OCI-LY7 (cell line): ENCODE measurements around the gene ARHGAP26. TPM values are rescaled to one million over a fixed set of nuclear protein-coding genes. Genes with fewer than 3 reads are reported as not detected.

Source experiments
- BruUV-seq: library from RNA; stranded (reverse); fragments of 400-500 nt; replicated peaks from 2 replicates; lab custom pipeline; 2021; lab: Mats Ljungman, UMichigan
- CTCF ChIA-PET: fragments of 300-600 bp; sonication (Branson Sonifier 250); formaldehyde crosslinking; loops from one replicate; lab custom pipeline; 2022; ENCODE audit warnings: antibody characterized with exemption; ENCODE audit not compliant: unreplicated experiment; lab: Charles Lee
- POLR2A ChIA-PET: fragments of 300-600 bp; sonication (Branson Sonifier 250); formaldehyde crosslinking; loops from one replicate; lab custom pipeline; 2022; ENCODE audit warnings: antibody characterized with exemption; lab: Charles Lee
- DNase-seq: peaks from one replicate; pipeline ENCODE4 v3.0.0-alpha.2; 2015; ENCODE audit warnings: low spot score
- H2AFZ ChIP-seq: fragments of 200-600 bp; sonication (generic), shearing (Covaris generic); 2 replicates; pipeline ENCODE4 v1.6.1; 2014; ENCODE audit warnings: mild to moderate bottlenecking, antibody characterized with exemption, low read length, moderate library complexity
- H3K27ac ChIP-seq: fragments of 200-600 bp; sonication (generic); 2 replicates; pipeline ENCODE4 v1.5.1; 2014; ENCODE audit warnings: mixed run types, low read depth, mild to moderate bottlenecking, moderate library complexity, low read length, inconsistent platforms; ENCODE audit not compliant: poor library complexity, severe bottlenecking
- H3K36me3 ChIP-seq: fragments of 200-600 bp; sonication (generic); 2 replicates; pipeline ENCODE4 v1.6.1; 2014; ENCODE audit warnings: mild to moderate bottlenecking, antibody characterized with exemption, low read length, moderate library complexity, mixed read lengths; ENCODE audit not compliant: insufficient read depth
- H3K4me1 ChIP-seq: fragments of 200-600 bp; sonication (generic); 2 replicates; pipeline ENCODE4 v1.5.1; 2014; ENCODE audit warnings: mild to moderate bottlenecking, low read length; ENCODE audit not compliant: insufficient read depth, poor library complexity, severe bottlenecking
- H3K4me2 ChIP-seq: fragments of 200-600 bp; sonication (generic); 2 replicates; pipeline ENCODE4 v1.6.1; 2014; ENCODE audit warnings: mild to moderate bottlenecking, low read length
- H3K4me3 ChIP-seq: fragments of 200-600 bp; sonication (generic); 2 replicates; pipeline ENCODE4 v1.5.1; 2014; ENCODE audit warnings: mild to moderate bottlenecking, low read depth, low read length; ENCODE audit not compliant: poor library complexity, severe bottlenecking
- H3K79me2 ChIP-seq: fragments of 200-600 bp; sonication (generic); 2 replicates; pipeline ENCODE4 v1.6.1; 2016; ENCODE audit warnings: low read depth, mild to moderate bottlenecking, low read length, moderate library complexity, mixed read lengths; ENCODE audit not compliant: insufficient read depth
- H3K9me2 ChIP-seq: fragments of 200-600 bp; sonication (generic); 2 replicates; pipeline ENCODE4 v1.6.1; 2016; ENCODE audit warnings: mild to moderate bottlenecking, low read length, mixed read lengths; ENCODE audit not compliant: insufficient read depth
- H3K9me3 ChIP-seq: fragments of 200-600 bp; sonication (generic); 2 replicates; pipeline ENCODE4 v1.6.1; 2014; ENCODE audit warnings: mild to moderate bottlenecking, mixed run types, low read length, mixed read lengths
- H4K20me1 ChIP-seq: fragments of 200-600 bp; sonication (generic); 2 replicates; pipeline ENCODE4 v1.6.1; 2014; ENCODE audit warnings: mild to moderate bottlenecking, antibody characterized with exemption, low read length, moderate library complexity, mixed read lengths; ENCODE audit not compliant: insufficient read depth
- EZH2phosphoT487 ChIP-seq: fragments of 200-600 bp; sonication (generic); IDR thresholded peaks from 2 replicates; pipeline ENCODE4 v1.6.1; 2018; ENCODE audit warnings: low read depth, borderline replicate concordance, mild to moderate bottlenecking, mixed run types, antibody characterized with exemption, low read length, moderate library complexity, mixed read lengths
- intact Hi-C: fragments of 100-400 bp; cut with micrococcal nuclease; formaldehyde crosslinking; loops from one replicate; pipeline ENCODE4 v1.10.0; 2022; ENCODE audit not compliant: unreplicated experiment
- total RNA-seq, 2 experiments: library from RNA; depleted of rRNA in 1 of 2; stranded (reverse); fragments of >200 nt in 1 of 2; shearing (Covaris generic) in 1 of 2; gene quantifications; 2 replicates each; pipeline ENCODE4 v1.2.3, GENCODE V29; 2014 to 2022
- TF ChIP-seq, protein P1 (sequence below): fragments of 200-600 bp; sonication (generic); conservative IDR thresholded peaks from 2 replicates; pipeline ENCODE4 v1.5.1; 2014; ENCODE audit warnings: mild to moderate bottlenecking, antibody characterized with exemption, low read length, moderate library complexity, mixed read lengths

Gene ARHGAP26
- total RNA-seq, 2 experiments from 2014 or later, result 7.0 to 19.1 TPM

DNA sequence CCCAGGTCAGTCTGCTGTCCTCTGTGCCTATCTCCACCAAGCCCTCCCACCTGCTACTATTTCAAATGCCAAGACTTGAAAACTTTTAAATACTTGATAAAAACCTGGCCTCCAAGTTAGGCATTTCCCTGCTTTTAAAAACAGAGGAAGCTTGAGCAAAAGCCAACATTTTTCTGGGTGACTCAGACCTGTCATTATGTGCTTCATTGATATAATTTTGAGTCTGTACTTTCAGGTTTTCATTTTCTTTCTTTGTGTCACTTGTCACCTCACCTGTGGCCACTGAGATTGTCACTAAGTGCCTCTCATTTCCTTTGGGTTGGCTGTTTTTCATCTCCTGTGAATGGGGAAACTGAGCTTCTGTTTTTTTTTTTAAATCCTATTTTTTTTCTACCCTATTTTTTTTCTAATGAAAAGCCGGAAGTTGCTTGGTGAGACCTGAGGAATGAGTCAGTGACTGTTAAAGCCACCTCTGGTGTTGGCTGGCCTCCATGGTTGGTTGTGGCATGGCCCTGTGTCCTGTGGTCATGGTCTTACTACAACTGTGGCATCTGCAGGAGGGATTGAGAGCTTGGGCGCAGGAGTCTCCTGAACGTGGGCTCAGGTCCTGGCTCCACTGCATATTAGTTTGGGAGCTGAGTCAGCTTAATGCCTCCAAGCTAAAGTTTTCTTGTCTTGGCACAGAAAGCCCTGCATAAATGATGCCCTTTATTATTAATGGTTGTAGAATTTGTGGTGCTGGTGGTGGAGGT, 56.7 kb downstream of the ARHGAP26 start:
- no peaks in the 10 kb centered on the region for H3K79me2 ChIP-seq
- H3K4me2 ChIP-seq, result no peak overlapping the region
- no peaks in the 10 kb centered on the region for H3K4me1 ChIP-seq
- no peaks in the 10 kb centered on the region for H3K36me3 ChIP-seq
- intact Hi-C loops, result no loop called here
- CTCF ChIA-PET, result no interaction called here
- TF ChIP-seq EZH2phosphoT487, result no peak
- TF ChIP-seq, protein P1, sequence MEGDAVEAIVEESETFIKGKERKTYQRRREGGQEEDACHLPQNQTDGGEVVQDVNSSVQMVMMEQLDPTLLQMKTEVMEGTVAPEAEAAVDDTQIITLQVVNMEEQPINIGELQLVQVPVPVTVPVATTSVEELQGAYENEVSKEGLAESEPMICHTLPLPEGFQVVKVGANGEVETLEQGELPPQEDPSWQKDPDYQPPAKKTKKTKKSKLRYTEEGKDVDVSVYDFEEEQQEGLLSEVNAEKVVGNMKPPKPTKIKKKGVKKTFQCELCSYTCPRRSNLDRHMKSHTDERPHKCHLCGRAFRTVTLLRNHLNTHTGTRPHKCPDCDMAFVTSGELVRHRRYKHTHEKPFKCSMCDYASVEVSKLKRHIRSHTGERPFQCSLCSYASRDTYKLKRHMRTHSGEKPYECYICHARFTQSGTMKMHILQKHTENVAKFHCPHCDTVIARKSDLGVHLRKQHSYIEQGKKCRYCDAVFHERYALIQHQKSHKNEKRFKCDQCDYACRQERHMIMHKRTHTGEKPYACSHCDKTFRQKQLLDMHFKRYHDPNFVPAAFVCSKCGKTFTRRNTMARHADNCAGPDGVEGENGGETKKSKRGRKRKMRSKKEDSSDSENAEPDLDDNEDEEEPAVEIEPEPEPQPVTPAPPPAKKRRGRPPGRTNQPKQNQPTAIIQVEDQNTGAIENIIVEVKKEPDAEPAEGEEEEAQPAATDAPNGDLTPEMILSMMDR, result no peak
- no peak overlapping the region for H3K4me3 ChIP-seq
- POLR2A ChIA-PET, result interaction anchor here (0.6 to 1.3 kb wide), 5 partner anchors 10 to 43 kb away, joined by 3 read pairs; no protein-coding TSS in a partner anchor
- no peaks in the 10 kb centered on the region for H3K9me2 ChIP-seq
- no peak for DNase-seq
- H4K20me1 ChIP-seq, result no peaks in the 10 kb centered on the region
- no peaks in the 10 kb centered on the region for H3K9me3 ChIP-seq
- no peak overlapping the region for H2AFZ ChIP-seq
- no TSS peak for BruUV-seq
- H3K27ac ChIP-seq, result no peak overlapping the region

DNA sequence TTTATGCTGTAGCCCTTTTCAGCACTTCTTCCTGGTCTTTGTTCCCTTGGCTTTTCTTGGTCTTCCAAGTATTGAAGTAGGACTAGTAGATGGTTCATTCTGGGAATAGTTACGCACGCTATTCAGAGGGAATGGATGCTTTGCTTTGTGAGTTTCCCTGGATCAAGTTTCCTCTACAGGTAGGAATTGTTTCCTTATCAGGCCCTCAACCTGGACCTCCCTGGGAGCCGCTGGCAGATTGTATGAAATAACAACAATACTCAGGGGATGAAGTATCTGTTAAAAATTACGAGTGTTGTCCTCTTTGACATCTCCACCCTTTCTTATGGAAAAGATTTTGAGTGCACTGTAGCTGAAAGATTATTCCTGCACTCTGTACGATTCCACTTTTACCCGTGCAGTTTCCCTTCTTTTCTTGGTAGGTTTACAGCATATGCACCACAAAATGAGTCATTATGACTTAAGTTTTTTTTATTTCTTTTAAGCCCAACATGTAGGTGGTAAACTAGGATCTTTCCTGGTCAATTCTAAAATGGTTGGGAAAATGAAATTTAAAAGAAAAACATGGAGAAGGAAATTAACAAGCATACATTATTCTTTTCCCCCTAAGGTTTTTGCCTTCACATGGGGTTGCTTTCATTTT, 57.9 kb downstream of the ARHGAP26 start:
- Histone ChIP-seq H3K79me2 (no peaks in the 10 kb centered on the region), H3K9me3 (no peaks in the 10 kb centered on the region)
- BruUV-seq, result no TSS peak

More for the DNA sequence above, 57.9 kb downstream of the ARHGAP26 start:
- Histone ChIP-seq H2AFZ (no peak overlapping the region), H3K4me1 (no peaks in the 10 kb centered on the region), H3K27ac (no peak overlapping the region), H3K4me3 (no peak overlapping the region), H3K4me2 (no peak overlapping the region), H3K36me3 (no peaks in the 10 kb centered on the region), H4K20me1 (no peaks in the 10 kb centered on the region), H3K9me2 (no peaks in the 10 kb centered on the region)
- CTCF ChIA-PET, result no interaction called here
- POLR2A ChIA-PET, result interaction anchor here (0.6 to 1.1 kb wide), 3 partner anchors 17 to 56 kb away, joined by 3 to 4 read pairs (median 3); no protein-coding TSS in a partner anchor
- TF ChIP-seq, protein P1, result no peak
- TF ChIP-seq EZH2phosphoT487, result no peak
- DNase-seq, result no peak
- intact Hi-C loops, result no loop called here
